Lower lobe of right lung (tissue), 2 donors: Measurements from ENCODE around the gene ESPL1. TPM values are rescaled to one million over a fixed set of nuclear protein-coding genes. Genes with fewer than 3 reads are reported as not detected.

Source experiments
- ATAC-seq, 2 donors: fragments of 200-7000 bp; cut with Tn5 transposase; one replicate each; pipeline ENCODE4 v1.9.1; 2020 to 2022; ENCODE audit warnings: mild to moderate bottlenecking in 2 of 2, moderate library complexity in 2 of 2
- DNase-seq: peaks from one replicate; pipeline ENCODE4 v3.0.0-alpha.2; 2020
- H3K27ac ChIP-seq: fragments of 200-600 bp; one replicate; pipeline ENCODE4 v1.8.0; 2022
- H3K27me3 ChIP-seq: fragments of 200-600 bp; one replicate; pipeline ENCODE4 v1.8.0; 2022; ENCODE audit warnings: low read depth
- H3K36me3 ChIP-seq: fragments of 200-600 bp; one replicate; pipeline ENCODE4 v1.8.0; 2022; ENCODE audit warnings: mild to moderate bottlenecking
- H3K4me1 ChIP-seq: fragments of 200-600 bp; one replicate; pipeline ENCODE4 v1.8.0; 2022
- H3K4me3 ChIP-seq: fragments of 200-600 bp; one replicate; pipeline ENCODE4 v1.8.0; 2022; ENCODE audit warnings: mild to moderate bottlenecking
- H3K9me3 ChIP-seq: fragments of 200-600 bp; one replicate; pipeline ENCODE4 v1.8.0; 2022
- CTCF ChIP-seq: fragments of 200-600 bp; IDR thresholded peaks from one replicate; pipeline ENCODE4 v1.8.0; 2022; ENCODE audit warnings: antibody characterized with exemption, mild to moderate bottlenecking
- intact Hi-C: fragments of 100-400 bp; cut with DNase I; formaldehyde crosslinking; loops from one replicate; pipeline ENCODE4 v1.11.0; 2022
- total RNA-seq: library from RNA; stranded (reverse); fragmentation: NEBNext Ultra II Directional; extraction: Animal tissue kit (Norgen Biotek cat#: 25700); gene quantifications from one replicate; pipeline ENCODE4 v1.2.1, GENCODE V29; 2021
- donor health status: DM: no; HTN: yes; CAD: no; lungs with severe emphysema.

ESPL1 gene
- total RNA-seq, 1 donor from 2014 or later, result 2.2 TPM

GRCh38 chr12:53251477-53252348 lies 16.4 kb upstream of the ESPL1 start:
- DNase-seq, result peak; percentile 83
- peak; percentile 94 to 96 for ATAC-seq
- TF ChIP-seq CTCF, result peak; percentile 31
- Histone ChIP-seq H3K9me3 (no peaks in the 10 kb centered on the region), H3K27me3 (no peaks in the 10 kb centered on the region), H3K36me3 (peaks cover 19% of the 10 kb centered on the region), H3K27ac (peak overlapping the region; percentile 87), H3K4me1 (peaks cover 30% of the 10 kb centered on the region), H3K4me3 (peak overlapping the region; percentile 84)
- intact Hi-C loops, result no loop called here

- peak overlapping the region; percentile 87 for H3K27ac ChIP-seq
Observed at GRCh38 chr12:53252349-53252916, 15.7 kb upstream of the ESPL1 start.

GRCh38 chr12:53253298-53253697 lies 14.8 kb upstream of the ESPL1 start:
- Histone ChIP-seq H3K4me3 (peak overlapping the region; percentile 84), H3K27ac (peak overlapping the region; percentile 87), H3K9me3 (no peaks in the 10 kb centered on the region), H3K36me3 (peaks cover 19% of the 10 kb centered on the region), H3K27me3 (no peaks in the 10 kb centered on the region), H3K4me1 (peaks cover 30% of the 10 kb centered on the region)
- DNase-seq (no peak), ATAC-seq (no peak)
- intact Hi-C loops, result no loop called here
- no peak for TF ChIP-seq CTCF

More at GRCh38 chr12:53252349-53252916, 15.7 kb upstream of the ESPL1 start:
- no peaks in the 10 kb centered on the region for H3K9me3 ChIP-seq
- TF ChIP-seq CTCF, result no peak
- peaks cover 30% of the 10 kb centered on the region for H3K4me1 ChIP-seq
- no peaks in the 10 kb centered on the region for H3K27me3 ChIP-seq
- intact Hi-C loops, result no loop called here
- H3K4me3 ChIP-seq, result peak overlapping the region; percentile 84
- peaks cover 19% of the 10 kb centered on the region for H3K36me3 ChIP-seq
- ATAC-seq (peak; percentile 53 to 60), DNase-seq (peak; percentile 68)

GRCh38 chr12:53254816-53255545 lies 13.1 kb upstream of the ESPL1 start:
- Histone ChIP-seq H3K27ac (no peak overlapping the region), H3K4me1 (peaks cover 45% of the 10 kb centered on the region), H3K27me3 (no peaks in the 10 kb centered on the region), H3K36me3 (peaks cover 19% of the 10 kb centered on the region), H3K9me3 (no peaks in the 10 kb centered on the region), H3K4me3 (no peak overlapping the region)
- TF ChIP-seq CTCF, result no peak
- intact Hi-C loops, result no loop called here
- DNase-seq (no peak), ATAC-seq (no peak)

GRCh38 chr12:53255996-53256395 lies 12.1 kb upstream of the ESPL1 start:
- peaks cover 19% of the 10 kb centered on the region for H3K36me3 ChIP-seq
- no peak overlapping the region for H3K27ac ChIP-seq
- no peak for ATAC-seq
- intact Hi-C loops, result no loop called here
- TF ChIP-seq CTCF, result no peak
- no peaks in the 10 kb centered on the region for H3K9me3 ChIP-seq
- no peak for DNase-seq
- peaks cover 38% of the 10 kb centered on the region for H3K4me1 ChIP-seq
- no peak overlapping the region for H3K4me3 ChIP-seq
- no peaks in the 10 kb centered on the region for H3K27me3 ChIP-seq
